ENCODE measurements around the gene WIPF2.

Gene WIPF2

DNA sequence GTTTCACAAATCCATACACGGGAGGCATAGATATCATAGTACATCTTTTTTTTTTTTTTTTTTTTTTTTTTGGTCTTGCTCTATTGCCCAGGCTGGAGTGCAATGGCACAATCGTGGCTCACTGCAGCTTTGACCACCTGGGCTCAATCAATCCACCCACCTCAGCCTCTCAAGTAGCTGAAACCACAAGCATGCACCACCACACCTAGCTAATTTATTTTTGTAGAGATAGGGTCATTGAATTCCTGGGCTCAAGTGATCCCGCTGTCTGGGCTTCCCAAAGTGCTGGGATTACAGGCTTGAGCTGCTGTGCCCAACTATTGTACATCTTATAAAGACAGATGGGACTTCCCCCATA, 45.3 kb upstream of the WIPF2 start:
- no peak overlapping the region for H3K4me2 ChIP-seq (ENCODE audit: low read length)
- no peaks in the 10 kb centered on the region for H3K27me3 ChIP-seq (ENCODE audit: low read depth, low read length)
- no peak overlapping the region for H3K27ac ChIP-seq (ENCODE audit: low read length)
- no peak overlapping the region for H3K9ac ChIP-seq (ENCODE audit: low read length)
- no peaks in the 10 kb centered on the region for H3K9me3 ChIP-seq (ENCODE audit: insufficient read depth, low read length)
- no peaks in the 10 kb centered on the region for H3K79me2 ChIP-seq (ENCODE audit: low read length)
- no peak overlapping the region for H2AFZ ChIP-seq (ENCODE audit: low read depth, low read length)
- no peak for TF ChIP-seq EZH2phosphoT487 (IDR thresholded peaks at IDR 0.05; ENCODE audit: low read depth)
- TF ChIP-seq, protein P1, sequence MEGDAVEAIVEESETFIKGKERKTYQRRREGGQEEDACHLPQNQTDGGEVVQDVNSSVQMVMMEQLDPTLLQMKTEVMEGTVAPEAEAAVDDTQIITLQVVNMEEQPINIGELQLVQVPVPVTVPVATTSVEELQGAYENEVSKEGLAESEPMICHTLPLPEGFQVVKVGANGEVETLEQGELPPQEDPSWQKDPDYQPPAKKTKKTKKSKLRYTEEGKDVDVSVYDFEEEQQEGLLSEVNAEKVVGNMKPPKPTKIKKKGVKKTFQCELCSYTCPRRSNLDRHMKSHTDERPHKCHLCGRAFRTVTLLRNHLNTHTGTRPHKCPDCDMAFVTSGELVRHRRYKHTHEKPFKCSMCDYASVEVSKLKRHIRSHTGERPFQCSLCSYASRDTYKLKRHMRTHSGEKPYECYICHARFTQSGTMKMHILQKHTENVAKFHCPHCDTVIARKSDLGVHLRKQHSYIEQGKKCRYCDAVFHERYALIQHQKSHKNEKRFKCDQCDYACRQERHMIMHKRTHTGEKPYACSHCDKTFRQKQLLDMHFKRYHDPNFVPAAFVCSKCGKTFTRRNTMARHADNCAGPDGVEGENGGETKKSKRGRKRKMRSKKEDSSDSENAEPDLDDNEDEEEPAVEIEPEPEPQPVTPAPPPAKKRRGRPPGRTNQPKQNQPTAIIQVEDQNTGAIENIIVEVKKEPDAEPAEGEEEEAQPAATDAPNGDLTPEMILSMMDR (IDR thresholded peaks at IDR 0.05; ENCODE audit: low read depth, low read length) = no peak
- H4K20me1 ChIP-seq (ENCODE audit: insufficient read depth, low read length) = no peaks in the 10 kb centered on the region
- peaks cover 4% of the 10 kb centered on the region; the same call in 1 of the 2 replicates for H3K4me1 ChIP-seq (ENCODE audit: low read length)
- peaks cover 41% of the 10 kb centered on the region for H3K36me3 ChIP-seq (replicated peaks; ENCODE audit: low read depth, low read length)
- no peak overlapping the region for H3K4me3 ChIP-seq (ENCODE audit: low read length)

DNA sequence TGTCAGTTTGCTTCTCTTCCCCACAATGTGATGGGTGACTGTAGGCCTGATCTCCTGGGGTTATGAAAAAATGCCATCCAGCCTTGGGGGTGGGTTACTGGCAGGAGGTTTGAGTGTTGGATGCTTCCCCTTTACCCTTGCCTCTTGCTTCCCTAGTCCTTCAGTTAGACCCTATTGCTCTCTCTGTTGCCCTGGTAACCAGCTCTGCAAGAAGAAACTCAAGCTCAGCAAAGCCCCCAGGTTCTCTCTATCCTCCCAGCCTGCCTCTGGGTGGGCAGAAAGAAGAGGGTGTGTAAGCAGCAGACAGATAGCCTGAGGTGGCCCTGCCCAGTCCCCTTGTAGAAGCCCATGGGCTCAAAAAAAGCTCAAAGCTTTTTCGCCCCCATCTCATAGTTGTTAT, 44.6 kb upstream of the WIPF2 start:
- Histone ChIP-seq H3K36me3 (replicated peaks; ENCODE audit: low read depth, low read length) (peaks cover 34% of the 10 kb centered on the region), H3K27ac (ENCODE audit: low read length) (no peak overlapping the region), H3K9ac (ENCODE audit: low read length) (no peak overlapping the region), H3K27me3 (ENCODE audit: low read depth, low read length) (no peaks in the 10 kb centered on the region), H3K4me3 (ENCODE audit: low read length) (no peak overlapping the region), H4K20me1 (ENCODE audit: insufficient read depth, low read length) (no peaks in the 10 kb centered on the region), H3K9me3 (ENCODE audit: insufficient read depth, low read length) (no peaks in the 10 kb centered on the region), H2AFZ (ENCODE audit: low read depth, low read length) (no peak overlapping the region), H3K4me1 (ENCODE audit: low read length) (peaks cover 4% of the 10 kb centered on the region; the same call in 1 of the 2 replicates), H3K79me2 (ENCODE audit: low read length) (no peaks in the 10 kb centered on the region), H3K4me2 (ENCODE audit: low read length) (no peak overlapping the region)
- TF ChIP-seq EZH2phosphoT487 (IDR thresholded peaks at IDR 0.05; ENCODE audit: low read depth) = no peak
- TF ChIP-seq, protein P1 (IDR thresholded peaks at IDR 0.05; ENCODE audit: low read depth, low read length) = no peak

GRCh38 chr17:40175928-40176753, 43.0 kb upstream of the WIPF2 start:
- Histone ChIP-seq H3K79me2 (ENCODE audit: low read length) (no peaks in the 10 kb centered on the region), H3K27me3 (ENCODE audit: low read depth, low read length) (no peaks in the 10 kb centered on the region), H3K9me3 (ENCODE audit: insufficient read depth, low read length) (no peaks in the 10 kb centered on the region), H4K20me1 (ENCODE audit: insufficient read depth, low read length) (no peaks in the 10 kb centered on the region), H3K4me2 (ENCODE audit: low read length) (no peak overlapping the region), H3K36me3 (replicated peaks; ENCODE audit: low read depth, low read length) (peaks cover 22% of the 10 kb centered on the region), H3K27ac (ENCODE audit: low read length) (no peak overlapping the region), H3K4me1 (ENCODE audit: low read length) (peaks cover 9% of the 10 kb centered on the region; the same call in 1 of the 2 replicates), H3K9ac (ENCODE audit: low read length) (no peak overlapping the region), H3K4me3 (ENCODE audit: low read length) (no peak overlapping the region), H2AFZ (ENCODE audit: low read depth, low read length) (no peak overlapping the region)
- TF ChIP-seq EZH2phosphoT487 (IDR thresholded peaks at IDR 0.05; ENCODE audit: low read depth) = no peak
- TF ChIP-seq, protein P1 (IDR thresholded peaks at IDR 0.05; ENCODE audit: low read depth, low read length) = no peak

DNA sequence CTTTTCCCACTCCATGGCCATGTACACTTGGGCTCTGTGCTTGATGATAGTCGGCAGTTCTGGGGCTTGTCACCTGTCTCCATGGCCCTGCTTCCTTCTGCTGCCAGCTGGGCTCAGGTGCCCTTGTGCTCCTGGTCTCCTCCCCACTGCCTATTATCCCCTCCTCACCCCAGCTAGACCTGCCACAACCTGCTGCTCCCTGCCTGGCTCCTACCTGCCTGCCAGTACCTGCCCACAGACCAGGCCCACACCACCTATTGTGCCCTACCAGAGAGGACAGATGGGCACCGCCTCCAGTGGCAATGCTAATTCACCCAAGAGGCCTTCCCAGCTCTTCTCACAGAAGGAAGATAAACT, 42.4 kb upstream of the WIPF2 start:
- Histone ChIP-seq H3K9ac (ENCODE audit: low read length) (no peak overlapping the region), H3K4me3 (ENCODE audit: low read length) (no peak overlapping the region), H3K4me2 (ENCODE audit: low read length) (peak overlapping the region; percentile 48), H3K79me2 (ENCODE audit: low read length) (no peaks in the 10 kb centered on the region), H2AFZ (ENCODE audit: low read depth, low read length) (no peak overlapping the region), H4K20me1 (ENCODE audit: insufficient read depth, low read length) (no peaks in the 10 kb centered on the region), H3K9me3 (ENCODE audit: insufficient read depth, low read length) (no peaks in the 10 kb centered on the region), H3K4me1 (ENCODE audit: low read length) (peaks cover 9% of the 10 kb centered on the region; the same call in 1 of the 2 replicates), H3K36me3 (replicated peaks; ENCODE audit: low read depth, low read length) (peaks cover 16% of the 10 kb centered on the region), H3K27me3 (ENCODE audit: low read depth, low read length) (no peaks in the 10 kb centered on the region), H3K27ac (ENCODE audit: low read length) (no peak overlapping the region)
- TF ChIP-seq EZH2phosphoT487 (IDR thresholded peaks at IDR 0.05; ENCODE audit: low read depth) = no peak
- TF ChIP-seq, protein P1 (IDR thresholded peaks at IDR 0.05; ENCODE audit: low read depth, low read length) = no peak

Measured in OCI-LY3 (cell line).